Peyer's patch (tissue), 4 donors: ENCODE measurements around the gene CMYA5. TPM values are rescaled to one million over a fixed set of nuclear protein-coding genes. Genes with fewer than 3 reads are reported as not detected.

Experiments
- DNase-seq, 3 donors: peaks; one replicate each; pipeline ENCODE4 v3.0.0-alpha.2; 2017 to 2019
- H3K27ac ChIP-seq, 4 donors: fragments of 200-600 bp; sonication (generic); one replicate each; pipeline ENCODE4 v1.5.1; 2016 to 2019
- H3K27me3 ChIP-seq, 2 donors: fragments of 200-600 bp; sonication (generic); one replicate each; pipeline ENCODE4 v1.5.1; 2019
- H3K36me3 ChIP-seq, 3 donors: fragments of 200-600 bp; sonication (generic); one replicate each; pipeline ENCODE4 v1.5.1; 2016 to 2019
- H3K4me1 ChIP-seq, 4 donors: fragments of 200-600 bp; sonication (generic); one replicate each; pipeline ENCODE4 v1.5.1; 2016 to 2019
- H3K4me3 ChIP-seq, 4 donors: fragments of 200-600 bp; sonication (generic); 1 replicate in 3 of 4; 2 replicates in 1 of 4; pipeline ENCODE4 v1.5.1; 2016 to 2019; ENCODE audit warnings: mild to moderate bottlenecking in 1 of 4
- H3K9me3 ChIP-seq, 4 donors: fragments of 200-600 bp; sonication (generic); one replicate each; pipeline ENCODE4 v1.5.1; 2016 to 2019; ENCODE audit warnings: mild to moderate bottlenecking in 1 of 4
- POLR2A ChIP-seq, 2 donors: fragments of 450-650 bp; IDR thresholded peaks; one replicate each; pipeline ENCODE4 v1.5.1; 2017; ENCODE audit warnings: antibody characterized with exemption in 2 of 2, mild to moderate bottlenecking in 2 of 2, moderate library complexity in 2 of 2
- total RNA-seq, 4 donors: library from RNA; depleted of rRNA; stranded (reverse); fragments of >200 nt; gene quantifications; one replicate each; pipeline ENCODE4 v1.1.0, GENCODE V29; 2016
- TF ChIP-seq, protein P1 (sequence below), 6 experiments: fragments of 450-650 bp in 4 of 6; fragments of 200-600 bp in 2 of 6; sonication (generic) in 1 of 6; IDR thresholded peaks; one replicate each; pipeline ENCODE4 v1.5.1; 2017 to 2019; ENCODE audit warnings: antibody characterized with exemption in 6 of 6, mild to moderate bottlenecking in 3 of 6, moderate library complexity in 1 of 6

Gene CMYA5
- total RNA-seq, 4 donors from 2014 or later = 1.1 to 15.7 (median 2.5) TPM

DNA sequence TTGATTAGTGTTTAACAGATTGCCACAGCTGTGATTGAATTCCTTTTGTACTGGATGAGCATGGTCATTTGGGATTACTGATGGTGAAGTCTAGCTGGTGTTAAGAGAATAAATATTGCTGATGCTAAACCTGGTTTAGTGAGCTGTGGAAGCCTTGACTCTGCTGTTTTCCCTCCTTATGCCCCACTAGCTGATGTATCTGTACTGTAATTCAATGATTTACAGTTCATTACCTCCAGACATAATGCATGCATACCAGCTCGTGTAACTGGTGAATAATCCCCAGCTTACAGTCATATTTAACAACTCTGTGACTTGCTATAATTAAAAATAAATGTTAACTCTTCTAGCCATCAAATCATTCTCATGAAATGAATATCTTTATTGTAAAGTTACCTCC, 1.7 kb upstream of the CMYA5 start:
- Histone ChIP-seq H3K36me3 (peaks cover 0 to 37% (median 0%) of the 10 kb centered on the region in 3 donors), H3K4me3 (no peak overlapping the region), H3K27me3 (no peaks in the 10 kb centered on the region), H3K27ac (no peak overlapping the region), H3K9me3 (no peaks in the 10 kb centered on the region), H3K4me1 (peaks cover 0 to 8% (median 0%) of the 10 kb centered on the region in 4 donors)
- TF ChIP-seq POLR2A (IDR thresholded peaks at IDR 0.05) = no peak
- TF ChIP-seq, protein P1, sequence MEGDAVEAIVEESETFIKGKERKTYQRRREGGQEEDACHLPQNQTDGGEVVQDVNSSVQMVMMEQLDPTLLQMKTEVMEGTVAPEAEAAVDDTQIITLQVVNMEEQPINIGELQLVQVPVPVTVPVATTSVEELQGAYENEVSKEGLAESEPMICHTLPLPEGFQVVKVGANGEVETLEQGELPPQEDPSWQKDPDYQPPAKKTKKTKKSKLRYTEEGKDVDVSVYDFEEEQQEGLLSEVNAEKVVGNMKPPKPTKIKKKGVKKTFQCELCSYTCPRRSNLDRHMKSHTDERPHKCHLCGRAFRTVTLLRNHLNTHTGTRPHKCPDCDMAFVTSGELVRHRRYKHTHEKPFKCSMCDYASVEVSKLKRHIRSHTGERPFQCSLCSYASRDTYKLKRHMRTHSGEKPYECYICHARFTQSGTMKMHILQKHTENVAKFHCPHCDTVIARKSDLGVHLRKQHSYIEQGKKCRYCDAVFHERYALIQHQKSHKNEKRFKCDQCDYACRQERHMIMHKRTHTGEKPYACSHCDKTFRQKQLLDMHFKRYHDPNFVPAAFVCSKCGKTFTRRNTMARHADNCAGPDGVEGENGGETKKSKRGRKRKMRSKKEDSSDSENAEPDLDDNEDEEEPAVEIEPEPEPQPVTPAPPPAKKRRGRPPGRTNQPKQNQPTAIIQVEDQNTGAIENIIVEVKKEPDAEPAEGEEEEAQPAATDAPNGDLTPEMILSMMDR (IDR thresholded peaks at IDR 0.05) = no peak
- no peak for DNase-seq

DNA sequence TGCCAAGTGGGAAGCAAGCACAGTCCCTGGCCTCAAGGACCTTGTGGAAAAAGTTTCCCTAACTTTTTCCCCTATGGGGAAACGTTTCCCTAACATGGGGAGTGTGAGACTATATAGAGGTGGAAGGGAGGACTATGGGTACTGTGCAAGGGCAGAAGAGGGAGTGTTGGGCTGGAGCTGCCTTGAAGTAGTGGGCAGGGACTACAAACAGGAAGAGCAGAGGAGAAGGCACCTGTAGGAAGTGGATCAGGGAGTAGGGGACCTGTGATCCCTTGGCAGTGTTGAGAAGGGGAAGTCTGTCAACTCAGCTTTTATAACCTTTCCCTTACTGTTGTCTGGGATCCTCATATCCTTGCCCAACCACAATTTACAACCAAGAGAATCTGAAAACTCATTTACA, 1.4 kb downstream of the CMYA5 start:
- peaks cover 0 to 13% (median 0%) of the 10 kb centered on the region in 3 donors for H3K36me3 ChIP-seq
- no peaks in the 10 kb centered on the region for H3K9me3 ChIP-seq
- H3K27me3 ChIP-seq = no peaks in the 10 kb centered on the region
- H3K4me3 ChIP-seq = no peak overlapping the region
- H3K4me1 ChIP-seq = peaks cover 0 to 8% (median 0%) of the 10 kb centered on the region in 4 donors
- no peak overlapping the region for H3K27ac ChIP-seq
- TF ChIP-seq, protein P1 (IDR thresholded peaks at IDR 0.05) = no peak
- TF ChIP-seq POLR2A (IDR thresholded peaks at IDR 0.05) = no peak
- DNase-seq = no peak

DNA sequence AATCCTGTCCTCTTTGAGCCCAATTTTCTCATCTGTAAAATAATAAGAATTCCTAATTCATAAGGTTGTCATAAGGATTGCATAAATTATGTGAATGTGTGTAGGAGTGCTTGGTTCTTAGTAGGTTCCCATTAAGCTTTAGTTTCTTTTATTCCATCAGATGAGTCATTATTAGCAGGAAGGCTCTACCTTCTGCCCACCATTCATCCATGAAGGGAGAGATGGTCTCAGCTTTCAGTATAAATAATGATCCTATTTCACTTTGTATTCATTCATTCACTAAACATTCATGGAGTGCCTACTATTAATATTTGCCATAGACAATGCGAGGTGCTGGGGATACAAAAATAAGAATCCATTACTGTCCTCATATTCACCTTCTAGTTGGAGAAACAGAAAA, 3.0 kb downstream of the CMYA5 start:
- Histone ChIP-seq H3K4me1 (peaks cover 0 to 8% (median 0%) of the 10 kb centered on the region in 4 donors), H3K4me3 (no peak overlapping the region), H3K36me3 (no peaks in the 10 kb centered on the region), H3K27ac (no peak overlapping the region), H3K9me3 (no peaks in the 10 kb centered on the region), H3K27me3 (no peaks in the 10 kb centered on the region)
- DNase-seq = no peak
- no peak for TF ChIP-seq POLR2A (IDR thresholded peaks at IDR 0.05)
- TF ChIP-seq, protein P1 (IDR thresholded peaks at IDR 0.05) = no peak

DNA sequence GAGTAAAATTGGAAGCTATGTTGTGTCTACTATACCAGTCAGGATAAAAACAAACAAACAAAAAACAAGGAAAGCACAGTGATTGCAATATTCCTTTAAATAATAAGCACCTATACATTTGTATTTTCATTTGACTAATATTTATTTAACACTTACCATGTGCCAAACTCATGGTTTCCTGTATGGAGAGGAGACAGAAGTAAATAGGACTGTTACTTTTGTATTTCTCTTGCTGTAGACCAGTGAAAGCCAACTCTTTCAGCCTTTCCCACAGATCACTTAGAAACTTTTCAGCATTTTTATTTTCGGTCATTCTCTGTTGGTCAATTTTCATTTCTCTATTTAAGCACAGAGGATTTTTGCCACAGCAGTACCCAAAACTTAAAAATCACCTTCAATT, 4.5 kb downstream of the CMYA5 start:
- no peak overlapping the region for H3K27ac ChIP-seq

DNA sequence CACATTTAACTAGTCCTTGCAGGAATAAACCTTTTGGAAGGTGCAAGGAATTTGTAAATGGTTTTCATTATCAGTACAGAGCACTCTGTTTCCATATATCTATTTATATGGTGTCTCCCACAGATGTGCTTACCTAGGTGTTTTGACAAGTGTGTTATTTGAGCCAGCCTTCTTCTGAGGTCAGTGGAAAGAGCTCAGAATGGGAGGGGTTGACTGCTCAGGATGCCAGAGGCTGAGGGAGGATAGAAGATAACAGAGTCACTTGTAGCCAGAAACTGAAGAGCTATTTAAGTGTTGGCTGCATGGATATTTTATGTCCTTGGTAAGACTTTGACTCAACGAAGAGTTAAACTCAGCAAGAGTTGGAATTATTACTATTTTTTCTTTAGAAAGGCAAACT, 5.0 kb downstream of the CMYA5 start:
- Histone ChIP-seq H3K27ac (no peak overlapping the region), H3K27me3 (no peaks in the 10 kb centered on the region), H3K36me3 (no peaks in the 10 kb centered on the region), H3K4me1 (no peaks in the 10 kb centered on the region), H3K4me3 (no peak overlapping the region), H3K9me3 (no peaks in the 10 kb centered on the region)
- no peak for TF ChIP-seq POLR2A (IDR thresholded peaks at IDR 0.05)
- TF ChIP-seq, protein P1 (IDR thresholded peaks at IDR 0.05) = no peak
- no peak for DNase-seq

More for the DNA sequence above, 4.5 kb downstream of the CMYA5 start:
- Histone ChIP-seq H3K4me1 (peaks cover 0 to 4% (median 0%) of the 10 kb centered on the region in 4 donors), H3K9me3 (no peaks in the 10 kb centered on the region), H3K36me3 (no peaks in the 10 kb centered on the region), H3K4me3 (no peak overlapping the region), H3K27me3 (no peaks in the 10 kb centered on the region)
- DNase-seq = no peak
- TF ChIP-seq, protein P1 (IDR thresholded peaks at IDR 0.05) = no peak
- no peak for TF ChIP-seq POLR2A (IDR thresholded peaks at IDR 0.05)

DNA sequence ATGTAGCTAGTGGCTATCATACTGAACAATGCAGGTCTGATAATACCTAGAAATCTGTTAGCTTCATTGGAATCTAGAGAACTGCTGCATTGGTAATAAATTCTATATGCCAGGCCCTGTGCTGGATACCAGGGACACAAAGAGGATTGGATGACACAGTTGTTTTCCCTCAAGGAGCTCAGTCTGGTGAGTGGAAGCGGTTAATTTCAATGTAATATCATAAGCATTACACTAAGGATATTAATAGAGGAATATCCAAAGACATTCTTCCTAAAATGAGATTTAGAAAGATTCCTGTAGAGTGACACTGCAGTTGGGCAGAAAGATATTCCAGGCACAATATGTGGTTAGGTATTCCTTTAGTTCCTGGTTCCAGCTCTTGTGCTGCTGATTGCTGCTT, 5.9 kb downstream of the CMYA5 start:
- Histone ChIP-seq H3K27ac (no peak overlapping the region), H3K4me1 (no peaks in the 10 kb centered on the region), H3K36me3 (no peaks in the 10 kb centered on the region), H3K4me3 (no peak overlapping the region), H3K9me3 (no peaks in the 10 kb centered on the region), H3K27me3 (no peaks in the 10 kb centered on the region)
- no peak for DNase-seq
- TF ChIP-seq, protein P1 (IDR thresholded peaks at IDR 0.05) = no peak
